Neural cell (in vitro differentiated cells): ENCODE data around the gene VPS13D.

Experiments
- CTCF ChIP-seq: fragments of 450-650 bp; IDR thresholded peaks from 2 replicates; pipeline ENCODE4 v1.5.1; 2014; ENCODE audit warnings: antibody characterized with exemption, mild to moderate bottlenecking, moderate library complexity; ENCODE audit not compliant: poor library complexity, severe bottlenecking
- EP300 ChIP-seq: fragments of 450-650 bp; conservative IDR thresholded peaks from 2 replicates; pipeline ENCODE4 v1.6.1; 2014; ENCODE audit warnings: antibody characterized with exemption, mild to moderate bottlenecking, moderate library complexity; ENCODE audit not compliant: poor library complexity, severe bottlenecking
- EZH2 ChIP-seq: fragments of 200-600, 300-800 bp; shearing (Covaris generic), sonication (generic); IDR thresholded peaks from 2 replicates; pipeline ENCODE4 v1.6.1; 2014; ENCODE audit warnings: antibody characterized with exemption, low read length, borderline replicate concordance, mild to moderate bottlenecking; ENCODE audit not compliant: insufficient read depth, poor library complexity, severe bottlenecking
- POLR2AphosphoS5 ChIP-seq: IDR thresholded peaks from 2 replicates; pipeline ENCODE4 v1.6.1; 2012
- RAD21 ChIP-seq: fragments of 450-650 bp; conservative IDR thresholded peaks from 2 replicates; pipeline ENCODE4 v1.6.1; 2014; ENCODE audit warnings: antibody characterized with exemption, mild to moderate bottlenecking, moderate library complexity

GRCh38 chr1:12516741-12517140 is 286.9 kb downstream of the VPS13D start:
- TF ChIP-seq CTCF = no peak
- TF ChIP-seq POLR2AphosphoS5 = no peak
- no peak for TF ChIP-seq EP300
- TF ChIP-seq RAD21 = no peak
- no peak for TF ChIP-seq EZH2
